Measurements from ENCODE around the gene UBE3A. TPM values are rescaled to one million over a fixed set of nuclear protein-coding genes. Genes with fewer than 3 reads are reported as not detected.

Gene UBE3A
- total RNA-seq, 2 donors from 2014 or later: 107 to 121 TPM

- no peak overlapping the region for H3K4me3 Mint-ChIP-seq
- H3K27me3 Mint-ChIP-seq (ENCODE audit: low read depth): no peaks in the 10 kb centered on the region
- DNase-seq (no peak), ATAC-seq (replicated peaks in 1 of 2) (no peak)
- H3K4me1 Mint-ChIP-seq (ENCODE audit: low read depth): no peaks in the 10 kb centered on the region
- peaks cover 6 to 7% of the 10 kb centered on the region in 2 donors for H3K9me3 Mint-ChIP-seq
- no peak overlapping the region for H3K27ac Mint-ChIP-seq
- peaks cover 21 to 59% of the 10 kb centered on the region in 2 donors for H3K36me3 Mint-ChIP-seq (ENCODE audit: insufficient read depth in 2 of 2)
These were observed 105.8 kb downstream of the UBE3A start for GRCh38 chr15:25333049-25333448.

GRCh38 chr15:25332306-25332705 lies 106.5 kb downstream of the UBE3A start:
- Mint-ChIP-seq H3K27me3 (ENCODE audit: low read depth) (no peaks in the 10 kb centered on the region), H3K27ac (no peak overlapping the region), H3K36me3 (ENCODE audit: insufficient read depth in 2 of 2) (peaks cover 18 to 57% of the 10 kb centered on the region in 2 donors), H3K4me1 (ENCODE audit: low read depth) (no peaks in the 10 kb centered on the region), H3K9me3 (peaks cover 5 to 11% of the 10 kb centered on the region in 2 donors), H3K4me3 (no peak overlapping the region)
- DNase-seq (no peak), ATAC-seq (replicated peaks in 1 of 2) (no peak)

- Mint-ChIP-seq H3K27ac (no peak overlapping the region), H3K9me3 (peaks cover 5 to 12% of the 10 kb centered on the region in 2 donors), H3K4me3 (no peak overlapping the region), H3K27me3 (ENCODE audit: low read depth) (no peaks in the 10 kb centered on the region), H3K4me1 (ENCODE audit: low read depth) (no peaks in the 10 kb centered on the region), H3K36me3 (ENCODE audit: insufficient read depth in 2 of 2) (peaks cover 19 to 56% of the 10 kb centered on the region in 2 donors)
- ATAC-seq (replicated peaks in 1 of 2) (no peak), DNase-seq (no peak)
These were observed 107.0 kb downstream of the UBE3A start for GRCh38 chr15:25331860-25332259.

GRCh38 chr15:25331404-25331803 lies 107.4 kb downstream of the UBE3A start:
- Mint-ChIP-seq H3K9me3 (peaks cover 5 to 12% of the 10 kb centered on the region in 2 donors), H3K36me3 (ENCODE audit: insufficient read depth in 2 of 2) (peaks cover 19 to 56% of the 10 kb centered on the region in 2 donors), H3K4me3 (no peak overlapping the region), H3K27ac (no peak overlapping the region), H3K27me3 (ENCODE audit: low read depth) (no peaks in the 10 kb centered on the region), H3K4me1 (ENCODE audit: low read depth) (no peaks in the 10 kb centered on the region)
- ATAC-seq (replicated peaks in 1 of 2): no peak
- DNase-seq: no peak

GRCh38 chr15:25329696-25330095 lies 109.1 kb downstream of the UBE3A start:
- Mint-ChIP-seq H3K9me3 (peaks cover 5 to 8% of the 10 kb centered on the region in 2 donors), H3K27ac (no peak overlapping the region), H3K27me3 (ENCODE audit: low read depth) (no peaks in the 10 kb centered on the region), H3K4me1 (ENCODE audit: low read depth) (no peaks in the 10 kb centered on the region), H3K4me3 (no peak overlapping the region), H3K36me3 (ENCODE audit: insufficient read depth in 2 of 2) (peaks cover 14 to 42% of the 10 kb centered on the region in 2 donors)
- DNase-seq (no peak), ATAC-seq (replicated peaks in 1 of 2) (no peak)

GRCh38 chr15:25327686-25328085 lies 111.1 kb downstream of the UBE3A start:
- Mint-ChIP-seq H3K27me3 (ENCODE audit: low read depth) (no peaks in the 10 kb centered on the region), H3K36me3 (ENCODE audit: insufficient read depth in 2 of 2) (peaks cover 23 to 44% of the 10 kb centered on the region in 2 donors), H3K9me3 (peaks cover 8 to 17% of the 10 kb centered on the region in 2 donors), H3K4me1 (ENCODE audit: low read depth) (no peaks in the 10 kb centered on the region), H3K4me3 (no peak overlapping the region), H3K27ac (no peak overlapping the region)
- ATAC-seq (replicated peaks in 1 of 2): no peak
- no peak for DNase-seq

- H3K9me3 Mint-ChIP-seq: peaks cover 18 to 19% of the 10 kb centered on the region in 2 donors
- peaks cover 23 to 42% of the 10 kb centered on the region in 2 donors for H3K36me3 Mint-ChIP-seq (ENCODE audit: insufficient read depth in 2 of 2)
- no peak overlapping the region for H3K4me3 Mint-ChIP-seq
- no peaks in the 10 kb centered on the region for H3K4me1 Mint-ChIP-seq (ENCODE audit: low read depth)
- no peak for ATAC-seq (replicated peaks in 1 of 2)
- H3K27me3 Mint-ChIP-seq (ENCODE audit: low read depth): no peaks in the 10 kb centered on the region
- H3K27ac Mint-ChIP-seq: no peak overlapping the region
- DNase-seq: no peak
These were observed 113.6 kb downstream of the UBE3A start for GRCh38 chr15:25325187-25325586.

GRCh38 chr15:25323420-25323819 lies 115.4 kb downstream of the UBE3A start:
- H3K4me1 Mint-ChIP-seq (ENCODE audit: low read depth): no peaks in the 10 kb centered on the region
- no peak overlapping the region for H3K27ac Mint-ChIP-seq
- H3K36me3 Mint-ChIP-seq (ENCODE audit: insufficient read depth in 2 of 2): peaks cover 25 to 48% of the 10 kb centered on the region in 2 donors
- DNase-seq (no peak), ATAC-seq (replicated peaks in 1 of 2) (no peak)
- H3K27me3 Mint-ChIP-seq (ENCODE audit: low read depth): no peaks in the 10 kb centered on the region
- peaks cover 18 to 21% of the 10 kb centered on the region in 2 donors for H3K9me3 Mint-ChIP-seq
- no peak overlapping the region for H3K4me3 Mint-ChIP-seq

GRCh38 chr15:25287823-25288222 lies 151.0 kb downstream of the UBE3A start:
- no peaks in the 10 kb centered on the region for H3K27me3 Mint-ChIP-seq (ENCODE audit: low read depth)
- DNase-seq: no peak
- peaks cover 2 to 4% of the 10 kb centered on the region in 2 donors for H3K36me3 Mint-ChIP-seq (ENCODE audit: insufficient read depth in 2 of 2)
- ATAC-seq (replicated peaks in 1 of 2): no peak
- H3K9me3 Mint-ChIP-seq: peaks cover 6 to 12% of the 10 kb centered on the region in 2 donors
- no peaks in the 10 kb centered on the region for H3K4me1 Mint-ChIP-seq (ENCODE audit: low read depth)
- H3K4me3 Mint-ChIP-seq: no peak overlapping the region
- no peak overlapping the region for H3K27ac Mint-ChIP-seq

Data from activated T-cell treated with anti-CD3 and anti-CD28 coated beads, Interleukin-2, amount 50 U/mL, for 72 hours (primary cell).